ENCODE measurements around the gene ADCY5. TPM values are rescaled to one million over a fixed set of nuclear protein-coding genes. Genes with fewer than 3 reads are reported as not detected.

Gene ADCY5
- polyA plus RNA-seq, 1 donor: 10.6 TPM

DNA sequence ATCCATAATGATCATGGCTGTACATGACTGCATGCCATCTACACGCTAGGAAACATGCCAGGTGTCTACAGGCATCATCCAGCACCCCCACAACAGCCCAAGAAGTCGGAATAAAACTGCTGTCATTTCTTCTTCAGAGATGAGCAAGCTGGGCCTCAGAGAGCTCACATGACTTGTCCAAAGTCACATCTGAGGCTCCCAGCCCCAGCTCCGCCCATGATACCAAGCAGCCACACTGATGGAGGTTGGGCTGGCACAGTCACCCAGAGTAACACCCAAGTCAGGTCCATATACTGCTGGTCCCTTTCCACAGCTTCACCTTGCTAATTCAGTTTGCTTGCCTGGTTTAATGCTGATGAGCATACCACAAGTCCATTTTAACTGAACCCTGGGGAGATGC lies 130.5 kb downstream of the ADCY5 start:
- Histone ChIP-seq H3K4me1 (ENCODE audit: control insufficient read depth, insufficient read depth, low read length) (no peaks in the 10 kb centered on the region), H3K4me3 (ENCODE audit: low read length) (no peak overlapping the region), H3K27me3 (ENCODE audit: control insufficient read depth, insufficient read depth, low read length) (no peaks in the 10 kb centered on the region), H3K27ac (ENCODE audit: low read length) (no peak overlapping the region), H3K9me3 (ENCODE audit: control insufficient read depth, low read depth, low read length) (no peaks in the 10 kb centered on the region), H3K36me3 (ENCODE audit: control insufficient read depth, insufficient read depth, low read length) (peaks cover 42% of the 10 kb centered on the region)
- WGBS (ENCODE audit: insufficient coverage, low lambda C conversion rate): no CpG with 5 or more reads among the region's 3 CpGs
- DNase-seq: no peak

DNA sequence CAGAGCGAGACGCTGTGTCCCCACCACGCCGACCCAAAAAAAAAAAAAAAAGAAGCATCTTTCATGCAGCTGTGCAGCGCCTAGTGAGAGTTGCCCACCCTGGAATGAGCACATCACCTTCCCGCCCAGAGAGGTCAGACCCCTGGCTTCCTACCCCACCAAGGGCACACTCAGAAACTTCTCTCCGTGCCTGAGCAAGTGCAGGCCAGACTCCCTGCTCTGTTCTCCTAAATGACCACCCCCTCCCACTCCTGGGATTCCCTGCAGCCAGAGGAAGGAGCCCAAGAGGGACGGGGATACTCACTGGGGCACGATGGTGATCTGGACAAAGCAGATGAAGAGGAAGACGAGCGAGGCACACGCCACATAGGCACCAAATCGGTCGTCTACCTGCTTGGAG lies 131.2 kb downstream of the ADCY5 start:
- H3K9me3 ChIP-seq (ENCODE audit: control insufficient read depth, low read depth, low read length): no peaks in the 10 kb centered on the region
- DNase-seq: no peak
- peaks cover 39% of the 10 kb centered on the region for H3K36me3 ChIP-seq (ENCODE audit: control insufficient read depth, insufficient read depth, low read length)
- 80% methylated on average over 1 of the region's 14 CpGs for whole genome bisulfite sequencing (ENCODE audit: insufficient coverage, low lambda C conversion rate)
- no peaks in the 10 kb centered on the region for H3K27me3 ChIP-seq (ENCODE audit: control insufficient read depth, insufficient read depth, low read length)
- no peak overlapping the region for H3K27ac ChIP-seq (ENCODE audit: low read length)
- no peaks in the 10 kb centered on the region for H3K4me1 ChIP-seq (ENCODE audit: control insufficient read depth, insufficient read depth, low read length)
- no peak overlapping the region for H3K4me3 ChIP-seq (ENCODE audit: low read length)

DNA sequence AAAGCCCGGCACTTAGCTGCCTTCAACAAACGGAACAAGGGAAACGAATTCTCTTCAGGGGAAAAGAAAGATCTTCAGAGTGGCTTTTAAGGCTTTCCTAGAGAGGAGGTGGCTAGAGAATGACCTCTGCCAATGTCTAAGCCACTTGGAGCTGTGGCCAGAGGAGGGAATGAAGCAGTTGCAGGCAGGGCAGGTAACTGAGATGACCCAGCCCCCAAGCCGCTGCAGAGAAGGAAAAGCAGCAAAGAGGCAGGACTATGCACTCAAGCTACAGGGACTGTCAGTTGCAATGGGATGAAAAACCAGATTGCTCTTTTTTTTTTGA lies 133.7 kb downstream of the ADCY5 start:
- Histone ChIP-seq H3K4me1 (ENCODE audit: control insufficient read depth, insufficient read depth, low read length) (no peaks in the 10 kb centered on the region), H3K4me3 (ENCODE audit: low read length) (no peak overlapping the region), H3K36me3 (ENCODE audit: control insufficient read depth, insufficient read depth, low read length) (peaks cover 29% of the 10 kb centered on the region), H3K27ac (ENCODE audit: low read length) (no peak overlapping the region), H3K27me3 (ENCODE audit: control insufficient read depth, insufficient read depth, low read length) (no peaks in the 10 kb centered on the region), H3K9me3 (ENCODE audit: control insufficient read depth, low read depth, low read length) (no peaks in the 10 kb centered on the region)
- no peak for DNase-seq
- WGBS (ENCODE audit: insufficient coverage, low lambda C conversion rate): no CpG with 5 or more reads among the region's 4 CpGs

DNA sequence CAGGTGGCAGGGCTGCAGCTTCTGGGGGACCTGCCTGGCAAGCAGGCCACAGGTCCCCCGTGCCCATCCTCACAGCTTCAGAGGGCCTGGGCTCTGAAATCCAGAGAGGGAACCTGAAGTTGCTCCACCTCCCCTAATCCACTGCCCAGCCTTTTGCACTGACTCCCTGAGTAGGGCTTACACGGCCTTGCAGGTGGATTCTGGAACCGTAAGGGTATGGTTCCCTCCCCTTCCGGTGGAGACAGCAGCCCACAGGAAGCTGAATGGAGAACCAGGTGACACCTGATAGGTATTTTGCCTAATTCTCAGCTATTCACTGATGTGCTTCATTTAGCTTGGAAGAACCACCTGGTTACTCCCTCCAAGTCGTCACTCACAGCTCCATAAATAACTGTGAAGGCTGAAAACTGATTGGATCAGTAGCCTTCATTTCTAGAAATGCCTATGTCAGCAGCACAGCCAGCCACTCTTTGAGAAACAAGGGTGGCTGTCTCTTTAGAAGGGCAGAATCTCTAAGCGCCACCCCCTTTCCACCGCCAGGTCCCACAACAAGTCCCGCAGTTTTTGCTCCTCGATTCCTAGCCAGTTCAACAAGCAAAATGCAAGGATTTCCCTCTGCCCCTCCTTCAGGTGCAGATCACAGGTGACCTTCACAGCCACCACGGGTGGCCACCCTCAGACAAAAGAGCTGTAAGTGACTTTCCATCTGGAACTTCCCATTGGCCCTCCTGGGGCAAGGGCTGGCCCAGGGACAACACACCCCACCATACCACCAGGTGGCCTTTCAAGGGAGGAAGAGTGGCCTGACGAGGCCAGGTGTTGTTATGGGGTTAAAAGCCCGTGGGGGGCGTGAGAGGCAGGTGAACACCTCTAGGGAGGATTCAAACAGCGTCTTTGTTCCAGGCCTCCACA lies 134.3 kb downstream of the ADCY5 start:
- DNase-seq: no peak
- H3K36me3 ChIP-seq (ENCODE audit: control insufficient read depth, insufficient read depth, low read length): peaks cover 30% of the 10 kb centered on the region
- no CpG with 5 or more reads among the region's 14 CpGs for WGBS (ENCODE audit: insufficient coverage, low lambda C conversion rate)
- no peak overlapping the region for H3K4me3 ChIP-seq (ENCODE audit: low read length)
- no peaks in the 10 kb centered on the region for H3K4me1 ChIP-seq (ENCODE audit: control insufficient read depth, insufficient read depth, low read length)
- no peak overlapping the region for H3K27ac ChIP-seq (ENCODE audit: low read length)
- H3K9me3 ChIP-seq (ENCODE audit: control insufficient read depth, low read depth, low read length): no peaks in the 10 kb centered on the region
- no peaks in the 10 kb centered on the region for H3K27me3 ChIP-seq (ENCODE audit: control insufficient read depth, insufficient read depth, low read length)

DNA sequence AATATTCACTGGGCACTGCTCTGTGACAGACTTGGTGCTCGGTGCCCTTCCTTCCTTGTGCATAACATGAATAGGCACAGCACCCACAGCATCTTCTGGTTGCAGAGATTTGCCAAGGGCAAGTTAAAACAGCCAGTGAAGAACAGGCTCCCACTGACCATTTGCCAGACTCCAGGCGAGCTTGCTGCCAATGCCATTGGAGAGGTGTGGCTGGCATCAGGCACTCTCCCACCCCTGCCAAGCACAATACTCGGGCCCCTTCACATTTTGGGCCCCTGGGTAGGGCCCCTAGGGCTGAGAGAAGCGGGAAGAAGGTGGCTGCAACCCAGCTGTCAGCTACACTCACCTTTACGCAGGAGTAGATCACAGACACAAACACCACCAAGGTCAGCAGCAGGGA lies 135.0 kb downstream of the ADCY5 start:
- no peak overlapping the region for H3K27ac ChIP-seq (ENCODE audit: low read length)

DNA sequence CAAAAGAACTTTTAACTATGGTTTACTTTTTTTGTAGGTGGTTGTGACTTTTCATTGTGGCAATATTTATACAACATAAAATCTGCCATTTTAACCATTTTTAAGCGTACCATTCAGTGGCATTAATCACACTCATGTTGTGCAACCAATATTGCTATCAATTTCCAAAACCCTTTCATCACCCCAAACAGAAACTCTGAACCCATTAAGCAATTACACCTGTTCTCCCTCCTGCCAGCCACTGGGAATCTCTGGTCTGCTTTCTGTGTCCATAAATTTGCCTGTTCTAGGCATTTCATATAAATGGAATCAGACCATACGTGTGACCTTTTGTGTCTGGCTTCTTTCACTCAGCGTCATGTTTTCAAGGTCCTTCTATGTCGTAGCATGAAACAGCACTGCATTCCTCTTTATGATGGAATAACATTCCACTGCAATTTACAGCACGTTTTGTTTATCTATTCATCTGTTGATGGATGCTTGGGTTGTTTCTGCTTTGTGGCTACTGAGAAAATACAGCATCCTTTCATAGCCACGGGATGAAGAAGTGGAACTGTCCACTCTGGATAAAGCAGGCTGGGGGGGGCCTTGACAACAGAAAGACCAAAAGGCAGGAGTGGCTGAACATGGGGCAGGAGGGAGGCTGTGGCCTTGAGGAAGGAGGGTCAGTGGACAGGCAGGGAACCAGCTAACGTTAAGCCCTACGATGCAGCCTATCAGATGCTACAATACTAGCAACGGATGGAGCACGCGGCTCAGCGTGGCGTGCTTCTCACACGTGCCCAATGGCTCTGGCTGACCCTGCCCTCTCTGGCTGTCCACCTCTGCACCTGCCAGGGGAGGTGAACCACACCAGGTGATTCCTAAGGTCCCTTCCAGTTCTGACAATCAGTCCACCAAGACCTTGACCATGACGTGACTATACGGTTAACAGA lies 136.3 kb downstream of the ADCY5 start:
- H3K27ac ChIP-seq (ENCODE audit: low read length): no peak overlapping the region
- H3K4me1 ChIP-seq (ENCODE audit: control insufficient read depth, insufficient read depth, low read length): no peaks in the 10 kb centered on the region
- 88% methylated on average over 1 of the region's 16 CpGs for WGBS (ENCODE audit: insufficient coverage, low lambda C conversion rate)
- H3K27me3 ChIP-seq (ENCODE audit: control insufficient read depth, insufficient read depth, low read length): no peaks in the 10 kb centered on the region
- peaks cover 17% of the 10 kb centered on the region for H3K36me3 ChIP-seq (ENCODE audit: control insufficient read depth, insufficient read depth, low read length)
- H3K9me3 ChIP-seq (ENCODE audit: control insufficient read depth, low read depth, low read length): no peaks in the 10 kb centered on the region
- H3K4me3 ChIP-seq (ENCODE audit: low read length): no peak overlapping the region
- DNase-seq: no peak

More for the DNA sequence above, 135.0 kb downstream of the ADCY5 start:
- no peak for DNase-seq
- no CpG with 5 or more reads among the region's 5 CpGs for WGBS (ENCODE audit: insufficient coverage, low lambda C conversion rate)
- H3K4me1 ChIP-seq (ENCODE audit: control insufficient read depth, insufficient read depth, low read length): no peaks in the 10 kb centered on the region
- no peaks in the 10 kb centered on the region for H3K27me3 ChIP-seq (ENCODE audit: control insufficient read depth, insufficient read depth, low read length)
- peaks cover 27% of the 10 kb centered on the region for H3K36me3 ChIP-seq (ENCODE audit: control insufficient read depth, insufficient read depth, low read length)
- H3K9me3 ChIP-seq (ENCODE audit: control insufficient read depth, low read depth, low read length): no peaks in the 10 kb centered on the region
- H3K4me3 ChIP-seq (ENCODE audit: low read length): no peak overlapping the region

DNA sequence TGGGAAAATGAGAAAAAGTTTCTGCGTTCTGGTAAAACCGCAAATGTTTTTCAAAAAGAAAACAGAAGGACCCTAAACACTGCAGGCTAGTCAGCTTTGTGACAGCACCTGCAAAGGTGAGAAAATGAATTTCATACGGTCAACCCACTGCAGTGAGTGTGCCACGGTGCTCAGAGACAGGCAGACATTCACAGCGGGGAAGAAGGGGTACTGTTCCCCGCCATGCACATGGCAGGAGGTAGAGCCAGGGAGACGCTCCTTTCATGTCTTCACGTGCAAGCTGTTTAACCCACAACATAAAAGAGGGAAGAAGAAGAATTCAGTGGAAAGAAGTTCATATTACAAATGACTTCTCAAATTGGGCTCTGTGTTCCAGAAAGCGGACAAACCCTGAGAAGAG lies 137.7 kb downstream of the ADCY5 start:
- WGBS (ENCODE audit: insufficient coverage, low lambda C conversion rate): 100% methylated on average over 2 of the region's 9 CpGs
- Histone ChIP-seq H3K4me3 (ENCODE audit: low read length) (no peak overlapping the region), H3K27me3 (ENCODE audit: control insufficient read depth, insufficient read depth, low read length) (no peaks in the 10 kb centered on the region), H3K27ac (ENCODE audit: low read length) (no peak overlapping the region), H3K4me1 (ENCODE audit: control insufficient read depth, insufficient read depth, low read length) (no peaks in the 10 kb centered on the region), H3K36me3 (ENCODE audit: control insufficient read depth, insufficient read depth, low read length) (peaks cover 17% of the 10 kb centered on the region), H3K9me3 (ENCODE audit: control insufficient read depth, low read depth, low read length) (no peaks in the 10 kb centered on the region)
- no peak for DNase-seq

DNA sequence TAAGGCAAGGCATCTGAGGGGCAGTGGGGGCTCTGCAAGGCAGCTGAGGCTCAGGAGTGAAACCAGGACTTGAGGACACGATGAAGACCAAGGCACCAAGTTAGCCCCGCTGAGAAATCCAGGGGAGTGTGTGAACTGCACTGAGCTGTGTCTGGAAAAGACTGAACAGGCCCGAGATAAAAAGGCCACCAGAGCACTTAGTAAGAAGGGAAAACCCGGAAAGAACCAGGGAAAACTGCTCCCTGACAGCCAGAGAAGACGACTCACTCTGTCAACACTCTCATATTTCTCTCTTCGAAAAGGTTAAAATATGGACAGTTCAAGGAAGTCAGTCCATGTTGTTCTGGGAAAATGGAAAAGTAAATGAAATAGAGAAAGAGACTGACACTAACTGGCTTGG lies 138.1 kb downstream of the ADCY5 start:
- 53% methylated on average over 3 of the region's 6 CpGs for WGBS (ENCODE audit: insufficient coverage, low lambda C conversion rate)
- no peaks in the 10 kb centered on the region for H3K27me3 ChIP-seq (ENCODE audit: control insufficient read depth, insufficient read depth, low read length)
- no peaks in the 10 kb centered on the region for H3K9me3 ChIP-seq (ENCODE audit: control insufficient read depth, low read depth, low read length)
- no peak for DNase-seq
- H3K27ac ChIP-seq (ENCODE audit: low read length): no peak overlapping the region
- H3K36me3 ChIP-seq (ENCODE audit: control insufficient read depth, insufficient read depth, low read length): peaks cover 16% of the 10 kb centered on the region
- H3K4me1 ChIP-seq (ENCODE audit: control insufficient read depth, insufficient read depth, low read length): no peaks in the 10 kb centered on the region
- H3K4me3 ChIP-seq (ENCODE audit: low read length): no peak overlapping the region

DNA sequence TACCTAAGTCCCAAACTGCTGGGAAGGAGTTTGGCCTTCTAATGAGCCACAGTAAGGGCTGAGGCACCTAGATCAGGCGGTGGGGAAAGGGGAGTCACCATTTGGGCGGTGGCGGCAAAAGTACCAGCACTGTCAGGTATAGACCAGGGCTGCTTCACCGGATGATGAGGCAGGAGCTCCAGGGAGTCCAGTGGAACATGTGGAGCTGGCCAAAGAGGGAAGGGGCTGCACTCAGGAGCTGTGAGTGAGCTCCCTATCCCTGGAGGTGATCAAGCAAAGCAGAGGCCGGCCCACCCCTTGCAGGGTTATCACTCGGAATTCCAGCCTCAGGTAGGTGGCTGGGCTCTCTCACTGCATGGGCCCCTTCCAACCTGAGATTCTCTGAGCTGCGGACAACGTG lies 138.7 kb downstream of the ADCY5 start:
- H3K27ac ChIP-seq (ENCODE audit: low read length): no peak overlapping the region
- DNase-seq: no peak
- no CpG with 5 or more reads among the region's 8 CpGs for WGBS (ENCODE audit: insufficient coverage, low lambda C conversion rate)

DNA sequence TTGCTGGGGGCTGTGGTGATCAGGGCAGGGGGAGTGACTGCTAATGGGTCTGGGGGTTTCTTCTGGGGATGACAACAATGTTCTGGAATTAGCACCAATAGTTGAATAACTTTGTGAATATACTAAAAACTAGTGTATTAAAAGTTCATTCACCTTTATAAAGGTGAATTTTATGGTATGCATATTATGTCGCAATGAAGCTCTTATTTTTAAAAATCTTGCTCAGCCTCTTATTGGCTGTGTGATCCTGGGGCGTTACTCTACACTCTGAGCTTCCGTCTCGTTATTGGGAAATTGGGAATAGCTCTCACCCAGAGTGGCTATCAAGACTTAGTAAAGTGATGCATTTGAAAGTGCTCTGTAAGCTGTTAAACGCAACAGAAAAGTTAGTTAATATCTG lies 141.8 kb downstream of the ADCY5 start:
- WGBS (ENCODE audit: insufficient coverage, low lambda C conversion rate): 90% methylated on average over 2 of the region's 5 CpGs
- H3K4me1 ChIP-seq (ENCODE audit: control insufficient read depth, insufficient read depth, low read length): no peaks in the 10 kb centered on the region
- H3K4me3 ChIP-seq (ENCODE audit: low read length): no peak overlapping the region
- peaks cover 12% of the 10 kb centered on the region for H3K36me3 ChIP-seq (ENCODE audit: control insufficient read depth, insufficient read depth, low read length)
- H3K27me3 ChIP-seq (ENCODE audit: control insufficient read depth, insufficient read depth, low read length): no peaks in the 10 kb centered on the region
- no peak overlapping the region for H3K27ac ChIP-seq (ENCODE audit: low read length)
- H3K9me3 ChIP-seq (ENCODE audit: control insufficient read depth, low read depth, low read length): no peaks in the 10 kb centered on the region
- no peak for DNase-seq

More for the DNA sequence above, 138.7 kb downstream of the ADCY5 start:
- H3K36me3 ChIP-seq (ENCODE audit: control insufficient read depth, insufficient read depth, low read length): peaks cover 14% of the 10 kb centered on the region
- no peak overlapping the region for H3K4me3 ChIP-seq (ENCODE audit: low read length)
- no peaks in the 10 kb centered on the region for H3K9me3 ChIP-seq (ENCODE audit: control insufficient read depth, low read depth, low read length)
- no peaks in the 10 kb centered on the region for H3K27me3 ChIP-seq (ENCODE audit: control insufficient read depth, insufficient read depth, low read length)
- H3K4me1 ChIP-seq (ENCODE audit: control insufficient read depth, insufficient read depth, low read length): no peaks in the 10 kb centered on the region

All from large intestine (tissue), 3 donors.